HG03280 (cell line): ENCODE results near the gene ERI3.

Source experiments
- ATAC-seq: cut with Tn5 transposase; IDR thresholded peaks from one replicate; pipeline ENCODE4 v1.9.1; 2021; ENCODE audit warnings: mild to moderate bottlenecking, moderate library complexity; ENCODE audit not compliant: unreplicated experiment

ERI3 gene

GRCh38 chr1:44239961-44240371 is 115.1 kb downstream of the ERI3 start:
- no peak for ATAC-seq

- ATAC-seq = no peak
These were observed 115.6 kb downstream of the ERI3 start for GRCh38 chr1:44239331-44239960.

- ATAC-seq = no peak
These were observed 116.4 kb downstream of the ERI3 start for GRCh38 chr1:44238660-44239059.

DNA sequence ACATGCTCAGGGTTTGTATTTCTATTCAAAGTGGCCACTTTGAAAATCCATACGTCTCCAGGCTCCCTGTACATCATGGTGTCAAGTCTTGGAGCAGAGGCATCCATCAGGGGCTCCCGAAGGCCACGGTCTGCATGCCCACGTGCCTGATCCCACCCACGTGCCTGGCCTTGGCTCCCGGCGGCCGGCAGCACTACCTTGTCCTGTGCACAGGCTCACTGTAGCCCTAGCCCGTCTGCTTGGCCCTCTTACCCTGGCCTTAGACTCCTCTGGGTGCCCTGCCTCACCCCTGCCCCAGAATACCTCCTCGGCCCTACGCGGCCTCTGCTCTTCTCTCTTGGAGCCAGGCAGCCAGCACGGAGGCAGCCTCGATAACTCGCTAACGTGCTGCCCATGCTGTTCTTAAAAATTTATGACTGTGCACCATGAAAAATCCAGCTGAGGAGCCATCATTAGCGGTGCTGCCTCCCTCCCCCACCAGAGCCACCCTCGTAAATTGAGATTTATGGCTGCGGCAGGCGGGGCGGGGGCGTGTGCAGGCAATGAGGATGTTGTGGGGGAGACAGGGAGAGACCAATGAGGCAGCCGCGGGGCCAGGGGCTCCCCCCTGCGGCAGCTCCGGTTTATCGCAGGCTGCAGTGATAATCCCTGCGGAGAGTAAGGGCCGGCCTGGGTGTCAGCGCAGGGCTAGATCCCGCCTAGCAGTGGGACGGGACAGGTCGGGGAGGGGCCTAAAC is 117.2 kb downstream of the ERI3 start:
- ATAC-seq = no peak

DNA sequence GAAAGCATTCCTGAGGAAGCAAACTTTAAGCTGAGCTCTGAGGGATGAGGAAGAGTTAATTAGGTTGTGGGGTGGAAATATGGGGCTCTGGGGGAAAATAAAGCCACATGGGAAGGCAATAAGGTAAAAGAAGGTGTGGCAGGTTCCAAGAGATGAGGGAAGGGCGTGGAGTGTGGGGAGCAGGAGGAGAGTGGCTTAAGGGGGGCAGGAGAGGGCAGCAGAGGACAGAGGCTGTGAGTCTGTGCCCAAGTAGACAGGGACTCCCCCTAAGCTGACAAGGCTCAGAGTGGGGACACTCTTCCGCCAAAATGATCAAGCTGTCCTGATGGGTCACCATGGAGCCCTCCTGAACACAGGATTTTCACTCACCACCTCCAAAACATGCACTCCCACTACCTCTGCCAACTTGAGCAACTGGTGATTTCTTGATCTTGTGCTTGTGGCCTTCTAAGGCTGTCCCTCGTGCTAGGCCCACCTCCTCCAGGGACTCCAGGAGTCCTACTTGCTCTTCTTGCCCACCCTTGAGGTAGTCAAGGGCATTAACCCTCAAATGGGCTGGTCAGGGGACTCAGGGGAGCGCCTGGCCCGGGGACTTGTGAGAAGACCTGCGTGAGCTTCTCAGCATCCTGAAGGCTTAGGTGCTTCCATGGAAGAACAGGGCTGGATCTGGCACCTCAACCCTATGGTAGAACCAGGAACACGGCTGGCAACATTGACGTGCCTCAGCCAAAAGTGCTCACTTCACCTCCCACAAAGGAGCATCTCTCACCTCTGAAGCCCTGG is 118.4 kb downstream of the ERI3 start:
- no peak for ATAC-seq

DNA sequence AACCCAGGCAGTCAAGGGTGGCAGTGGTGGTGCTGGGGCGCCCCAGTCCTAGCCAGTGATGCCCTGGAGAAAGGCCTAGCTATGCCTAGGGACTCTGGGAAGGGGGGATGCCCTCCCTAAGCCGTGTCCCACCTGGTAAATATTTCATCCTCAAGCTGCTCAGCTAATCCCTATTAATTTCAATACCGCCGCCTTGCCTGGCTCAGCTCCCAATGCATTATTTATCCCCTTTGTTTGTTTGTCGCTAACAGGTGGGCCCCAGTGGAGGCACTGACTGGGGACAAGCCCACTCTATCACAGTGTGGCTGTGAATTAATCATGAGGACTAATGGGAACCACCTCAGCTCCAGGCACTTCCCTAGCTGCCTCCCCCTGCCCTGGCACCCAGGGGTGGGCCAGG is 119.2 kb downstream of the ERI3 start:
- ATAC-seq = no peak

DNA sequence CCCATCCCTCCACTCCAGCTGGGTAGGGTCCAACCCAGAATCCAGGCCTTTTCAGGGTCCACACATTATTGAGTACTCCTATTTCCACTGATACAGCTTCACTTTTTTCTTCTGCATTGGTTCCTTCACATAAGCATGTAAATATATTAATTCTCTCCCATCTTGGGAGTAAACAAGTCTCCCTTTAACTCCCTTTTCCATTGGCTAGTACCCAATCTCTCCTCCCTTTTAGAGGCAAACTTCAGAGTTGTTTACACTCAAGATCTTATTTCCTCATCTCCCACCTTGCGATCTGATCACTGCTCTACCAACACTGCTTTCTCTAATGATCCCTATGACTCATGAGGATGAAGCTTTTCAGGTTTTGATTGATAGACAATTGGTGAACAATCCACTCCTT is 121.5 kb downstream of the ERI3 start:
- ATAC-seq = no peak

DNA sequence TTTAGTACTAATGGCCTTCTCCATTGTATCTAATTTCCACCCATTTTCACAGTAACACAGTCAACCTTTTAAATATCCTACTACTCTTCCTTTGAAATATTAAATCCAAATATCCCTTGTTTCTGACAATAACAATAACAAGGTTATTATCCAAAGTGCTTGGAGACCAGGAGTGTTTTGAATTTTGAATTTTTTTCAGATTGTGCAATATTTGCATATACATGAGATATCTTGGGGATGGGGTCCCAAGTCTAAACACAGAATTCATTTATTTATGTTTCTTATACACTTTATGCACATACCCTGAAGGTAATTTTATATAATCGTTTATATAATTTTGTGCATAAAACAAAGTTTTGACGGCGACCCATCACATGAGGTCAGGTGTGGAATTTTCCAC is 124.3 kb downstream of the ERI3 start:
- no peak for ATAC-seq

DNA sequence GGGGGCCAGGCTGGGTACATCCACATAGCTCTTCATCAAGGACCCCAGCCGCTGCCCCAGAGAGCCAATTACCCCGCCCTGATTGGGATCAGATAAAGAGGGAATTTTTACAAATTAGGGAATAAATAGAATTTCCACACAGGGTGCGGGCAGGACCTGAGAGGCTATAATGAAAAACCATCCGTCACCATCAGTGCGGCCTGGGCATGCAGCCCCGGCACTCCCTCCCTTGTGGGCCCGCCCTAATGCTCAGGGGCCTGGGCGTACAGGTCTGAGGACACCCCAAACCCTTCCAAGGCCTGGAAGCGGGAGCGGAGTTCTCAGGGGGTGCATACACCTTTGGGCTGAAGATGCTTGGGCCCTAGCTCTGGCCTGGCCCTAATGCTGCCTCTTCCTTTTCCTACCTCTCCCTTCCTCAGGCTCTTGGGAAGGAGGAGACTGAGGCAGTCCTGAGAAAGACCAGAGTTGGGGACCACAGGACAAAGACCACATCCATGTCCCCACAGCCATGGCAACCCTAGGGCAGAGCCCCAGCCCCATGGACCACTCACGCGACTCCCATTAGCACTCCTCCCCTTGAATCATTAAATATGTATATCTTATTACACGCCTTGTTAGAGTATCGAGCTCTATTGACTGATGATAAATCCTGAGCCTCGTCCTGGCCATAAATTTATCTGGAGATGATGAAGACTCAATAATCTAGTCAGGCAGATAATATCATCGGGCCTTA is 125.5 kb downstream of the ERI3 start:
- ATAC-seq = no peak

- no peak for ATAC-seq
These were observed 126.8 kb downstream of the ERI3 start for GRCh38 chr1:44228218-44228617.

DNA sequence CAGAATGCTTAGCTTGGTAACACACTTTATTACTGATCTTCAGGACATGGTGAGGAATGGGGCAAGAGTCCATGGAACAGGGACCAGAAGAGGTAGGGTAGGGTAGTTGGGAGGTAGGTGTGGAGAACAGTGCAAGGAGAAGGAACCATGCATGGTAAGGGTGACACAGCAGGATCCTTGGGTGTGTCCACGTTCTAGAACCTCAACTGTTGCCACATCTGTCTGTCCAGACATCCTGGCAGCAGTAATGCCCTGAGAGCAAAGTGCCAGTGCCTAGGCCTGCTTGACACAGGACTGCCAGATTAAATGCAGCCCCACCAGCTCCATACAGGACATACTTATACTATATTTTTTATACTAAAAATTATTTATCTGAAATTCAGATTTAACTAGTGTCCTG is 127.8 kb downstream of the ERI3 start:
- ATAC-seq = no peak

- ATAC-seq = no peak
These were observed 129.3 kb downstream of the ERI3 start for GRCh38 chr1:44225761-44226160.

GRCh38 chr1:44223187-44223610 is 131.9 kb downstream of the ERI3 start:
- no peak for ATAC-seq

DNA sequence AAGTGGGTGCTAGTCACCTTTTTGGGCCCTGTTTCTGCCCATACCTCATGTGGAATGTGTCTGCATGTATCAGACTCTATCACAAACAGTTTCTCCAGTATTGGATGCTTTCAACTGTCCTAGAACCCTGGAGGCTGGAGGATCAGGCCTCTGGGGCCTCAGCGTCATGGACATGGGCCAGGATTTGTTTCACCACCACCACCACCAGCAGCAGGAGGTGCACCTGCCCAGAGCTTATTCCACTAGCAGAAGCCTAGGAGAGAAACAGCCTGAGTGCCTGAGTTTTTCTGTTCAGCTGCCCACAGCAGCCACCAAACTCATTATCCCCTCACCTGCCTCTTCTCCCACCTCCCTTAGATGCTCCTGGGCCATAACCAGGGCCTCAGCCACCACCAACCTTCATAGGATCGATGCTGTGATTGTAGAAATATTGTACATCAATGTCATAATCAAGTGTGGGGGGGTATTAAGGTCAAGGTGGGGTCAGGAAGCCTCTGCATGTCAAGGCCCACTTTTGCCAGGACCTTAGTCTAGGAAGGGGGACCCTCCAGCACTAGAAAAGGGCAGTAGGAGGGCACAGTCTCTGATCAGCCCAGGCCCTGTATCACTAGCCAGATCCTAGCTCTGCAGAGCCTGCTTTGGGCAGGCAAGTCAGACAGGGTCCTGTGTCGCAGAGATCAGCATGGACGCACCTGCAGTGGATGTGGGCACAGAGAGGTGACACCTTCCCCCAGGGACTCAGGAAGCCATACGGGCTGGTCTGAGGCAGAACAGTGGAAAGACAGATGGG is 132.5 kb downstream of the ERI3 start:
- no peak for ATAC-seq

- ATAC-seq = no peak
These were observed 133.3 kb downstream of the ERI3 start for GRCh38 chr1:44221769-44222168.

- ATAC-seq = no peak
These were observed 134.3 kb downstream of the ERI3 start for GRCh38 chr1:44220755-44221154.

- no peak for ATAC-seq
These were observed 134.9 kb downstream of the ERI3 start for GRCh38 chr1:44220001-44220751.

- ATAC-seq = no peak
These were observed 135.8 kb downstream of the ERI3 start for GRCh38 chr1:44219301-44219626.

- ATAC-seq = no peak
These were observed 136.4 kb downstream of the ERI3 start for GRCh38 chr1:44218503-44219300.
